Measurements from ENCODE around the gene IFT43.
A peak's percentile ranks its signal among the peaks of the same experiment; 100 is the strongest.

IFT43 gene

GRCh38 chr14:75985618-75986438 lies at the start of gene IFT43:
TSS of gene IFT43 (plus strand) at chr14:75985763. CDS start at chr14:75985787, 24 bp downstream.
- DNase-seq (ENCODE audit: low read depth), result peak; percentile 87

GRCh38 chr14:75939200-75939599 lies 46.4 kb upstream of the IFT43 start:
- no peak for DNase-seq (ENCODE audit: low read depth)

- no peak for DNase-seq (ENCODE audit: low read depth)
Observed at GRCh38 chr14:75941030-75941429, 44.5 kb upstream of the IFT43 start.

GRCh38 chr14:75944607-75945241 lies 40.8 kb upstream of the IFT43 start:
- DNase-seq (ENCODE audit: low read depth), result no peak

GRCh38 chr14:75946785-75947184 lies 38.8 kb upstream of the IFT43 start:
- DNase-seq (ENCODE audit: low read depth), result no peak

- no peak for DNase-seq (ENCODE audit: low read depth)
Observed at GRCh38 chr14:75952489-75952888, 33.1 kb upstream of the IFT43 start.

GRCh38 chr14:75959031-75959430 lies 26.5 kb upstream of the IFT43 start:
- no peak for DNase-seq (ENCODE audit: low read depth)

GRCh38 chr14:75960231-75960630 lies 25.3 kb upstream of the IFT43 start:
- no peak for DNase-seq (ENCODE audit: low read depth)

- no peak for DNase-seq (ENCODE audit: low read depth)
Observed at GRCh38 chr14:75961662-75962061, 23.9 kb upstream of the IFT43 start.

GRCh38 chr14:75967866-75968265 lies 17.7 kb upstream of the IFT43 start:
- DNase-seq (ENCODE audit: low read depth), result no peak

GRCh38 chr14:75968456-75968855 lies 17.1 kb upstream of the IFT43 start:
- no peak for DNase-seq (ENCODE audit: low read depth)

- DNase-seq (ENCODE audit: low read depth), result no peak
Observed at GRCh38 chr14:75969126-75969525, 16.4 kb upstream of the IFT43 start.

GRCh38 chr14:75969891-75970290 lies 15.7 kb upstream of the IFT43 start:
- no peak for DNase-seq (ENCODE audit: low read depth)

GRCh38 chr14:75970989-75971388 lies 14.6 kb upstream of the IFT43 start:
- DNase-seq (ENCODE audit: low read depth), result no peak

GRCh38 chr14:75971509-75971908 lies 14.1 kb upstream of the IFT43 start:
- no peak for DNase-seq (ENCODE audit: low read depth)

- no peak for DNase-seq (ENCODE audit: low read depth)
Observed at GRCh38 chr14:75972801-75973421, 12.7 kb upstream of the IFT43 start.

- DNase-seq (ENCODE audit: low read depth), result no peak
Observed at GRCh38 chr14:75976826-75977581, 8.6 kb upstream of the IFT43 start.

- no peak for DNase-seq (ENCODE audit: low read depth)
Observed at GRCh38 chr14:75977582-75977943, 8.0 kb upstream of the IFT43 start.

GRCh38 chr14:75978249-75978731 lies 7.3 kb upstream of the IFT43 start:
- no peak for DNase-seq (ENCODE audit: low read depth)

GRCh38 chr14:75979071-75979571 lies 6.4 kb upstream of the IFT43 start:
- no peak for DNase-seq (ENCODE audit: low read depth)

GRCh38 chr14:75979648-75980565 lies 5.7 kb upstream of the IFT43 start:
- DNase-seq (ENCODE audit: low read depth), result no peak
